Muscle layer of duodenum (tissue), 2 donors: ENCODE results near the gene KRTAP16-1.
"Not testable (repeated sequence)": the region's sequence is repeated elsewhere in the genome, so short reads cannot be mapped to it uniquely, and the experiment has no call there.

Experiments used
- H3K27ac ChIP-seq: one replicate; pipeline ENCODE4 v1.7.0; 2013; ENCODE audit warnings: mild to moderate bottlenecking, low read length
- H3K27me3 ChIP-seq: one replicate; pipeline ENCODE4 v1.7.0; 2013; ENCODE audit warnings: low read depth, mild to moderate bottlenecking, control low read depth, low read length
- H3K36me3 ChIP-seq, 2 donors: one replicate each; pipeline ENCODE4 v1.7.0; 2013; ENCODE audit warnings: low read length in 2 of 2, control low read depth in 1 of 2, mild to moderate bottlenecking in 1 of 2; ENCODE audit not compliant: insufficient read depth in 2 of 2, control insufficient read depth in 1 of 2
- H3K4me1 ChIP-seq, 2 donors: one replicate each; pipeline ENCODE4 v1.7.0; 2013; ENCODE audit warnings: low read length in 2 of 2, mild to moderate bottlenecking in 2 of 2, control low read depth in 1 of 2, moderate library complexity in 1 of 2; ENCODE audit not compliant: insufficient read depth in 2 of 2, control insufficient read depth in 1 of 2
- H3K4me3 ChIP-seq, 2 donors: one replicate each; pipeline ENCODE4 v1.7.0; 2013; ENCODE audit warnings: low read length in 2 of 2, low read depth in 1 of 2, mild to moderate bottlenecking in 1 of 2
- H3K9me3 ChIP-seq, 2 donors: one replicate each; pipeline ENCODE4 v1.7.0; 2013; ENCODE audit warnings: low read length in 2 of 2, control low read depth in 1 of 2, mild to moderate bottlenecking in 1 of 2; ENCODE audit not compliant: control insufficient read depth in 1 of 2
- donor health status: healthy.

Gene KRTAP16-1

GRCh38 chr17:41308918-41309359 lies at the start of gene KRTAP16-1:
TSS of gene KRTAP16-1 (minus strand) at chr17:41309309. CDS start at chr17:41309253, 56 bp downstream.
- Histone ChIP-seq H3K4me1 (no peaks in the 10 kb centered on the region), H3K27ac (no peak within 1 kb of the TSS), H3K9me3 (no peaks in the 10 kb centered on the region), H3K4me3 (peak within 1 kb of the TSS in 1 of 2 donors; percentile 14), H3K27me3 (peaks cover 4% of the 10 kb centered on the region), H3K36me3 (no peaks in the 10 kb centered on the region)

GRCh38 chr17:41354536-41354935 lies 45.4 kb upstream of the KRTAP16-1 start:
- H3K4me3 ChIP-seq = no peak overlapping the region
- H3K27ac ChIP-seq = no peak overlapping the region
- no peaks in the 10 kb centered on the region for H3K27me3 ChIP-seq
- H3K4me1 ChIP-seq = no peaks in the 10 kb centered on the region
- no peaks in the 10 kb centered on the region for H3K36me3 ChIP-seq
- peaks cover 0 to 8% of the 10 kb centered on the region in 2 donors for H3K9me3 ChIP-seq

GRCh38 chr17:41352597-41353366 lies 43.7 kb upstream of the KRTAP16-1 start:
- H3K27ac ChIP-seq = no peak overlapping the region
- H3K9me3 ChIP-seq = peaks cover 0 to 8% of the 10 kb centered on the region in 2 donors
- no peaks in the 10 kb centered on the region for H3K27me3 ChIP-seq
- no peak overlapping the region for H3K4me3 ChIP-seq
- no peaks in the 10 kb centered on the region for H3K4me1 ChIP-seq
- no peaks in the 10 kb centered on the region for H3K36me3 ChIP-seq

GRCh38 chr17:41351177-41351576 lies 42.1 kb upstream of the KRTAP16-1 start:
- no peaks in the 10 kb centered on the region for H3K36me3 ChIP-seq
- H3K27ac ChIP-seq = no peak overlapping the region
- H3K4me1 ChIP-seq = no peaks in the 10 kb centered on the region
- no peak overlapping the region for H3K4me3 ChIP-seq
- peaks cover 0 to 1% of the 10 kb centered on the region in 2 donors for H3K9me3 ChIP-seq
- H3K27me3 ChIP-seq = no peaks in the 10 kb centered on the region

- H3K4me3 ChIP-seq, H3K9me3 ChIP-seq, H3K36me3 ChIP-seq, H3K27me3 ChIP-seq, H3K4me1 ChIP-seq, H3K27ac ChIP-seq: not testable (repeated sequence)
Observed at GRCh38 chr17:41350381-41350878, 41.3 kb upstream of the KRTAP16-1 start, which contains the start of gene KRT33A. TSS of gene KRT33A (minus strand) at chr17:41350828. CDS start at chr17:41350767, 61 bp downstream.

GRCh38 chr17:41347869-41348760 lies 39.0 kb upstream of the KRTAP16-1 start:
- Histone ChIP-seq H3K9me3 (no peaks in the 10 kb centered on the region), H3K36me3 (no peaks in the 10 kb centered on the region), H3K27me3 (no peaks in the 10 kb centered on the region), H3K27ac (no peak overlapping the region), H3K4me1 (no peaks in the 10 kb centered on the region), H3K4me3 (no peak overlapping the region)

- H3K4me3 ChIP-seq, H3K36me3 ChIP-seq, H3K27me3 ChIP-seq, H3K27ac ChIP-seq, H3K9me3 ChIP-seq, H3K4me1 ChIP-seq: not testable (repeated sequence)
Observed at GRCh38 chr17:41346421-41346820, 37.3 kb upstream of the KRTAP16-1 start.

- H3K9me3 ChIP-seq = peaks cover 0 to 2% of the 10 kb centered on the region in 2 donors
- no peak overlapping the region for H3K4me3 ChIP-seq
- no peaks in the 10 kb centered on the region for H3K4me1 ChIP-seq
- no peak overlapping the region for H3K27ac ChIP-seq
- no peaks in the 10 kb centered on the region for H3K36me3 ChIP-seq
- no peaks in the 10 kb centered on the region for H3K27me3 ChIP-seq
Observed at GRCh38 chr17:41345992-41346391, 36.9 kb upstream of the KRTAP16-1 start.

- Histone ChIP-seq H3K4me1 (no peaks in the 10 kb centered on the region), H3K9me3 (peaks cover 0 to 2% of the 10 kb centered on the region in 2 donors), H3K27me3 (no peaks in the 10 kb centered on the region), H3K27ac (no peak overlapping the region), H3K36me3 (no peaks in the 10 kb centered on the region), H3K4me3 (no peak overlapping the region)
Observed at GRCh38 chr17:41343029-41343428, 33.9 kb upstream of the KRTAP16-1 start.

GRCh38 chr17:41340934-41341861 lies 32.1 kb upstream of the KRTAP16-1 start:
- Histone ChIP-seq H3K4me1 (no peaks in the 10 kb centered on the region), H3K27me3 (no peaks in the 10 kb centered on the region), H3K36me3 (no peaks in the 10 kb centered on the region), H3K4me3 (no peak overlapping the region), H3K27ac (no peak overlapping the region), H3K9me3 (peaks cover 0 to 2% of the 10 kb centered on the region in 2 donors)
